ENCODE measurements around the gene ZNF85.
A peak's percentile ranks its signal among the peaks of the same experiment; 100 is the strongest.
"Not testable (repeated sequence)": the region's sequence is repeated elsewhere in the genome, so short reads cannot be mapped to it uniquely, and the experiment has no call there.

Gene ZNF85

DNA sequence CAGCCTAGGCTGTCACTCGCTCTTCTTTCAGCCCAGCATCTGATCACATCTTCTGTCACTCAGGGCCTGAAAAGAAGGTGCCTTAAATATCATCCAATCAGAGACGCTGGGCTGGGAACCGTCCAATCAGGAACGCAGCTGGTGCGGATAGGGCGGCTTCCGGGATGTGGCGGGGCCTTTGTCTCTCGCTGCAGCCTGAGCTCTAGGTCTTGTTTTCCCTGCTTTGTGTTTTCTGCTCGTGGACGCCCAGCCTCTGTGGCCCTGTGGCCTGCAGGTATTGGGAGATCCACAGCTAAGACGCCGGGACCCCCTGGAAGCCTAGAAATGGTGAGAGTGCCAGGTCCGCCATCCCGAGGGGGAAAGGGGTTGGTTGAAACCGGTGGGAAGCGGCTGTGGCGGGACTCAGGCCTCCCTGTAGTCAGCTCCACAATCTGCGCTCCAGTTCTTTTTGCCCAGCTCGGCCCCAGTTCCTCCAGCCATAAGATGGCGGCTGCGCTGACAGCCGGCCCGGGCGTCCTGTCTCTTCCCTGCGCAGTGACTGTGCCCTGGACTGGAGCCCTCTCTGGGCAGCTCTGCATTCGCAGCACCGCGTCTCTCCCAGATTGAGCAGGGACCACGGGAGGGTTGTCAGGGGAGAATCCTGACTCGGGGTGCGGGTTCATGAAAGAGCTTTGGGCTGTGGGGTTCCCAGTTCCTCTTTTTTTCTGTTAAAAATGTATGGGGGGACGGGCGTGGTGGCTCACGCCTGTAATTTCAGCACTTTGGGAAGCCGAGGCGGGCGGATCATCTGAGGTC lies at the start of gene ZNF85:
TSS of gene ZNF85 (plus strand) at position 175 of the 795 bp plus-strand sequence. CDS start at position 325, 150 bp downstream.
- DNase-seq = peak; percentile 87 to 91

DNA sequence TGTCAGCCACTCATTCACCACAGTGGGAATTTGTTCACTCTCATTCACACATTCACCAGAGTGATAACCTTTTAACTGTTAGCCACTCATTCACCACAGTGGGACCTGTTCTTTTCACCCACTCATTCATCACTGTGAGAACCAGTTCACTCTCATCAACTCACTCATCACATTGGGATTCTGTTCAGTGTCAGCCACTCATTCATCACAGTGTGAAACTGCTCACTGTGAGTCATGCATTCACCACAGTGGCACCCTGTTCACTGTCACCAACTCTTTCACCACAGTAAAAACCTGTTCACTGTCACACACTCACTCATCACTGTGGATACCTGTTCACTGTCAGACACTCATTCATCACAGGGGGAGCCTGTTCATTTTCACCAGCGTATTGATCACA lies 43.5 kb upstream of the ZNF85 start:
- DNase-seq = no peak

DNA sequence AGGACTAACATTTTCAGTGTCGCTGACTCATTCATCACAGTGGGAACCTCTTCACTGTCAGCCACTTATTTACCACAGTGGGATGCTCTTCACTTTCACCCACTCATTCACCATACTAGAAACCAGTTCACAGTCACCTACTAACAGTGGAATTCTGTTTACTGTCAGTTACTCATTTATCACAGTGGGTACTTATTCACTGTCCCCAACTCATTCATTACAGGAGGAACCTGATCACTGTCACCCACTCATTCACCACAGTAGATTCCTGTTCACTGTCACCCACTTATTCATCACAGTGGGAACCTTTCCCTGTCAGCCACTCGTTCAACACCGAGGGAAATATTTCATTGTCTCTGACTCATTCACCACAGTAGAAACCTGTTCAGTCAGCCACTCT lies 10.1 kb upstream of the ZNF85 start:
- no peak for DNase-seq

DNA sequence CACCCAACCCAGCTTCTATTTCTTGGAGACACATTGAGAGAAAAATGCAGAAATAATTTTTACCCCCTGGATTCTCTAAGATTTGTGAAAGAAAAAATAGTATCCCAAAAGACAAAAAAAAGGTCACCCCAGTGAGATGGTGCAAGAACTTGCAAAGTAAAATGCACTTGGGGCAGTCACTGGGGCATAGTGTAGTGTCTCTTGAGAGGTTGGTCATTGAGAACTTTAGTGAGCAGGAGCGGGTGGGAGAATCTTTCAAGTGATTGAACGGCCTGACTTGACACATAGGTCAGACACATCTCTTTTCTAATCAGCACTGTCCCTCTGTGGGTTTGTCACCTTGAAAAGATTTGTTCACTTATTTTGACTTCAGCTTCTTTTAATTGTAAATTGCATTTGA lies 2.4 kb downstream of the ZNF85 start:
- DNase-seq = no peak

DNA sequence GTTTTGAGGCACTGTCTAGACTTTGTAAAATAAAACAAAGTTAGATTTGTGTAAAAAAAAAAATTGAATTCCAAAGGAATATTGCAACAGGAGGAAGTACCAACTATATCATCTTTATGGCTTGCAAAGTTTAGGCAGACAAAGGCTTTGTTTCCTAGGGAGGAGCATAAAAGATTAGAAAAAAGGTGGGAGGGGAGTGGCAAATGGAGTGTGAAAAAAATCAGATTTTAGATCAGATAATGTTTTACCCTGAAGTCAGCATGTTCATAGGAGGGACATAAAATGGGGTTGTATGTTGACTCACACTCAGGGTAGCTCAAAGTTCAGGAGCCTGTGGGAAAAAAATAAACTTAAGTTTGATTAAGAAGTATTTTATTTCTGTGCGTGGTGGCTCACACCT lies 3.7 kb downstream of the ZNF85 start:
- no peak for DNase-seq

DNA sequence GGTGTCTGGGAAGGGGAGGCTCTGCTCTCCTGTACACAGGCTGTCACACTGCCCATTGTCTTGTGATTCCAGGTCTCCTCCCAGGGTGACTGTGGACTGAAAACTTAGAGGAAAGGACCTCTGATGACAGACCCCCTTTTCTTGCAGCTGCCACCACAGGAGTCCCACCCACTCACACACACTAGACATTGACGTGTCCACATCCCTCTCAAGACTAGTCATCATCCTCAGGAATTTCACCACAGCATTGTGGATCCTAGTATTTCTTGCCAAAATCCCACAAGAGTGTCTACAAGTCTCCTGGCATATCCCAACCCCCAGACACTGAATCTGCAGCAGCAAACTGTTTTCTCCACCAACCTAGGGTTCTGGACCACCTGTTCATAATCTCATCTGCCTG lies 5.3 kb downstream of the ZNF85 start:
- no peak for DNase-seq

DNA sequence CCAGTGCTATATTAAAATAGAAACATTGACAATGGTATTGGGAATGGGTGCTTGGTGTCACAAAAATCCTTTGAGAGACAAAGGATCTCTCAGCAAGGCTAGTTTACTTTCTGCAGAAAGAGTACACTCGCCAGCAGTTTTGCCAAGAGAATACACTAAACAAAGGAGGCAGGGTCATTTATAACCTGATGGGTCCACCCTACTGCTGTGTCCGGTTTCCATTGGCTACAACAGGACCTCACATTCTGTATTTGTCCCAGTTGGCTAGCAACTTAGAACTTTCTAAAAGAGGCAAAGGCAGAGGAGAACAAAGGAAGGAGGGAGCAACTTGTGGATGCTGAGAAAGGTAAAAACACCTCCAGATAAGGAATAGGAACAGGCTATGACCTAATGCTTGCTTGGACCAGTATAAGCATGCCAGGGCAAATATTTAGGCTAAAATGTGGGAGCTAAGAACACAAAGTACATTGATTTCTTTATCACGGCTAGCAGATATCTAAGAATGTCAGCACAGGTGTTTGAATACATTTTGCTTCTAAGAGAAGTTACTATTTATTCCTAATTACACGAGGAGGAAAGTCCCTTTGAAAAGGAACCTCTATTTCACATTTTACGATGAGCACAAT lies 13.4 kb downstream of the ZNF85 start:
- not testable (repeated sequence) for DNase-seq

DNA sequence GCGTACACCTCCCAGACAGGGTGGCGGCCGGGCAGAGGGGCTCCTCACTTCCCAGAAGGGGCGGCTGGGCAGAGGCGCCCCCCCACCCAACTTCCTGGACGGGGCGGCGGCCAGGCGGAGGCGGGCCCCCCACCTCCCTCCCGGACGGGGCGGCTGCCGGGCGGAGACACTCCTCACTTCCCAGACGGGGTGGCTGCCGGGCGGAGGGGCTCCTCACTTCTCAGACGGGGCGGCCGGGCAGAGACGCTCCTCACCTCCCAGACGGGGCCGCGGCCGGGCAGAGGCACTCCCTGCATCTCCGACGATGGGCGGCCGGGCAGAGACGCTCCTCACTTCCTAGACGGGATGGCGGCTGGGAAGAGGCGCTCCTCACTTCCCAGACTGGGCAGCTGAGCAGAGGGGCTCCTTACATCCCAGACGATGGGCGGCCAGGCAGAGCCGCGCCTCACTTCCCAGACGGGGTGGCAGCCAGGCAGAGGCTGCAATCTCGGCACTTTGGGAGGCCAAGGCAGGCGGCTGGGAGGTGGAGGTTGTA lies 29.6 kb downstream of the ZNF85 start:
- DNase-seq = not testable (repeated sequence)

DNA sequence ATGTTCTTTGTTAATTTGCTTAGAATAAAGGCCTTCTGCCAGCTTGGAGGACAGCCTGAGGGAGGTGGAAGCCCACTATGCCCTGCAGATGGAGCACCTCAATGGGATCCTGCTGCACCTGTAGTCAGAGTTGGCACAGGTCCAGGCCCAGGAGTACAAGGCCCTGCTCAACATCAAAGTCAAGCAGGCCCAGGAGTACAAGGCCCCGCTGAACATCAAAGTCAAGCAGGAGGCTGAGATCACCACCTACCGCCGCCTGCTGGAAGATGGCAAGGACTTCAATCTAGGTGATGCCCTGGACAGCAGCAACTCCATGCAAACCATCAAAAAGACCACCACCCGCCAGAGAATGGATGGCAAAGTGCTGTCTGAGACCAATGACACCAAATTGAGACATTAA lies 41.7 kb downstream of the ZNF85 start:
- peak; percentile 3 to 7 for DNase-seq

DNA sequence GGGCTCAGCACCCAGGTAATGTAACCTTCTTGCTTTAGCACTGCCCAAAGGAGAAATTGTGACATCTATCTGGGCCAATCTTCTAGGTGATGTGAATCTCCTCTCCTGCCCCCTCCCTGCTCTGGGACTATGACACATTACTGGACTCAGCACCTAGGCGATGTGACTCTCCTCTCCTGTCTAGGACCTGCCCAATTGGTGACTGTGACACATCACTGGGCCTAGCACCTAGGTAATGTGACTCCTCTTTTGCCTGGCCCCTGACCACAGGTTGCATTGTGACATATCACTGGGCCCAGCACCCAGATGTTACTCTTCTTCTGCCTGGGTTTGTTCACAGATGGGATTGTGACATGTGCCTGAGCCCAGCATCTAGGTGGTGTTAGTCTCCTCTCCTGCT lies 45.0 kb downstream of the ZNF85 start:
- no peak for DNase-seq

DNA sequence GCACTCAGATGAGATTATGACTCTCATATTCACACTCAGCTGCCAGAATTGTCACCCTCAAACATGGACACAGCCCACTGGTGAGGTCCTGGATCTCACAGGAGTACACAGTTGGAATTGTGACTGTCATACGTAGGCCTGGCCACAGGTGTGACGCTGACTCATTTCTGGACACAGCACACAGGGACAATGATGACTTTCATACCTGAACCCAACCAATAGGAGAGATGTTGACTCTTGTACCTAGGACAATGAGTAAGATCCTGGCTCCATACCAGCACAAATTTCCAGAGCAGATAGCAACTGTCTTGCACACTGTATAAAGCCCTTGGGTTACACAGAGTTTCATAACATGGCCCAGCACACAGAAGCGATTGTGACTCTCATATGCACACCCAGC lies 46.4 kb downstream of the ZNF85 start:
- DNase-seq = no peak

DNA sequence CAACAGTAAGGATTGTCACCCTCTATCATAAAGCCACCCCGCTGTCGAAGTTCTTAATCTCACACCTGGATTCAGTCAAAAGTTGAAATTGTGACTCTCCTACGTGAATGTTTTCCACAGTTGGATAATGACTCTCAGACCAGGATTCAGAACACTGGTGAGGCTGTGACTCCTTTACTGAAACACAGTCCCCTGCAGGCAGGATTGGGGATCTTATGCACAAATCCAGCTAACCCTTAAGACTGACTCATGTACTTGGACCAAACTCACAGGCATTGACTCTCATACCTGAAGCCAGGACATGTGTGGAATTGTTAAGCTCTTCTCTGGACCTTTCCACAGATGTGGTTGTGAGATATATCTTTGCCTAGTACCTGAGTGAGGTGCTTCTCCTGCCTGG lies 46.8 kb downstream of the ZNF85 start:
- DNase-seq = no peak

DNA sequence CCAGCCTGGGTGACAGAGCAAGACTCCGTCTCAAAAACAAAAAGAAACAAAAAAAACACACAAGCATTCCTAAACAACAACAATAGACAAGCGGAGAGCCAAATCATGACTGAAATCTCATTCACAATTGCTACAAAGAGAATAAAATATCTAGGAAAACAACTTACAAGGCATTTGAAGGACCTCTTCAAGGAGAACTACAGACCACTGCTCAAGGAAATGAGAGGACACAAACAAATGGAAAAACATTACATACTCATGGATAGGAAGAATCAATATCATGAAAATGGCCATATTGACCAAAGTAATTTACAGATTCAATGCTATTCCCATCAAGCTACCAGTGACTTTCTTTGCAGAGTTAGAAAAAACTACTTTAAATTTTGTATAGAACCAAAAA lies 69.7 kb downstream of the ZNF85 start:
- not testable (repeated sequence) for DNase-seq

DNA sequence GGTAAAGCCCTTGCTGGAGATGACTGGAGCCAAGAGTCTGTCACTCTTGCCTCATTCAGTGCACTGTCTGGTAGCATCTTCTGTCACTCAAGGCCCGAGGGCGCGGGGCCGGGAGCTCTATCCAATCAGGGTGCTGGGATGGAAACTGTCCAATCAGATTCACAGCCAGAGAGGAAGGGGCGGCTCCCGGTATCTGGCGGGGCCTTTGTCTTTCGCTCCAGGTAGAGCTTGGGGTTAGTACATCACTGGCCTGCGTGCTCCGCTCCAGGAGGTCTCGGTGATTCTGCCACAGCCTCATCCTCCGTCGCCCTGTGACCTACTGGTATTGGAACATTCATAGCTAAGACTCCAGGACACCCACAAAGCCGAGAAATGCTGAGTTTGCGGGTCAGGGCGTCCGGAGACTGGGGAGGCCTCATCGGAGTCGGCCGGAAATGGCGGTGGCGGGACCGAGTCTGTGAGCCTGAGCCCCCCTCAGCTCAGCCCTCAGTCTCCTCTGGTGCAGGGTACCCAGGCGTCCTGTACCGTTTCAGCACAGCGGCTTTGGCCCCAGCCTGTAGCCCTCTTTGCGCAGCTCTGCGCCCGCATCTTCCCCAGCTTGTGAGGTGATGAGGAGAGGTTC lies 76.8 kb downstream of the ZNF85 start:
- DNase-seq = peak; percentile 86 to 90
